ENCODE measurements around the gene RENBP.

Gene RENBP

DNA sequence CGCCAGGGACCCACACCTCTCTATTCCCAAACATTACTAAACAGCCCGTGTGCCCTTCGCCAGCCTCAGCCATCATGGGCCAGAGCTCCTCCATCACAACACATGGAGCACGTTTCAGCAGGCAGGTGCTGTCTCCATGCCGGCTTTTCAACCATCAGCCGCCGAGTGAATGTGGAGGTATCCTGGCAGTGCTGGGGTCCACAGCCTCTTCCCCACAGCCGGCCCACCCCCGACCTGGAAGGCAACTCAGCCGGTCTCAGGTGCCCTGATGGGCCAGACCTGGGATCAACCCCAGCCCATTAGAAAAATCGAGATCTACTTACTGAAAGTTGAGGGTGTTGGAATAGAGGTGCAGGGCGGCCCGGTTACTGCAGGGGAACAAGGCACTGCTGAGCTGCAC is 12.7 kb downstream of the RENBP start:
- DNase-seq, result no peak

DNA sequence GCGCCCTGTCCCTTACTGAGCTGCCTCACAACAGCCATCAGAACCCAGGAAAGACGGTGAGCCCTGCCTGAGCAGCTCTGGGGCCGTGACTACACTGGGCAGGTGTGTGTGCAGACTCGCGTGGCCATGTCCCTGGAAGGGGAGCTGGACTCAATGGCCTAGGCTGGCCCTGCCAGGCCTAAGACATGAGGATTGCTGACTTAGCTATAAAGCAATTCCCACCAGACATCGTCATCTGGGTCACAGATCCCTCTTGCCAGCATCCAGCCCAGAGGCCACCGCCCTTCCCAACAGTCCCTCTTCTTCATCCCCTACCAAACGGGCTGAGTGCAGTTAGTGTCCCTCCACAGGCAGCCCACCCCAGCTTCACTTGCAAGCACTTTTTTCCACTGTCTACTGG is 13.3 kb downstream of the RENBP start:
- no peak for DNase-seq

DNA sequence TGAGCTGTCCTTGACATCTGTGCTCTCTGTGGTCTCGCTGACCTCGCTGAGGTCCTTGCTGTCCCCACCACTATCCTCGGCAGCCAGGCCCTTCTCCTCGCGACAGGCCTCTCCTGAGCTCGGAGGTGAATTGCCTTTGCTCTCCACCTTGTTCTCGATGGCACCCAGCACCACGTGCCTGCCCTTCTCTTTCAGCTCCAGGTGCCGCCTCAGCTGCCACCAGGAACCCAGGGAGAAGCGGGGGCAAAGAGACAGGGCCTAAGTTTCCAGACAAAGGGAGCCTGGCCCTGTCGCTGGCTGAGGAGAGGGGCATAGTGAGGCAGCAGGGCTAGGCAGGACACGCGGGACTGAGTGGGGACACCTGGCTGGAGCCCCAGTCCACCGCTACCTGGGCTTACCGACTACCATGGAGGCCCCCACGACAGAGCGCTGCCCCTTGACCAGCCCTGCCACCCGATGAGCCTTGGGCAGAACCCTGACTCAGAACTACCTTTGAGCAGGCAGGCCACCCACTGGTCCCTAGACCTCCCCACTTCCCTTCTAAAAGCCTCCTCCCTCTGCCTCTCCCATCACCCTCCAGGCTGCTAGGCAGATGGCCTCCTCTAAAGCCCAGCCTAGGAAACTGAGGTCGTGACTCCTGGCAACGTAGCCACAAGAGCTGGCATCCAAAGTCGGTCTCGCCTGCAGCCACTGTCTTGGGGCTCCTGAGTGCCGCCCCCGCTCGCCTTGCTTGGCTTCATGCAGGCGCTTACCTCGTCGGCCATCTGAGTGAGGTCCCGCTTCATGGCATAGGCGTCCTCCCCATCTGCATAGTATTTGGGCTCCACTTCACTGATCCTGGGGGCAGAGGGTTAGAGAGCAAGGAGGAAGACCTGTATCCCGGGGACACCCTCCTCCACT is 14.2 kb downstream of the RENBP start:
- DNase-seq, result no peak

DNA sequence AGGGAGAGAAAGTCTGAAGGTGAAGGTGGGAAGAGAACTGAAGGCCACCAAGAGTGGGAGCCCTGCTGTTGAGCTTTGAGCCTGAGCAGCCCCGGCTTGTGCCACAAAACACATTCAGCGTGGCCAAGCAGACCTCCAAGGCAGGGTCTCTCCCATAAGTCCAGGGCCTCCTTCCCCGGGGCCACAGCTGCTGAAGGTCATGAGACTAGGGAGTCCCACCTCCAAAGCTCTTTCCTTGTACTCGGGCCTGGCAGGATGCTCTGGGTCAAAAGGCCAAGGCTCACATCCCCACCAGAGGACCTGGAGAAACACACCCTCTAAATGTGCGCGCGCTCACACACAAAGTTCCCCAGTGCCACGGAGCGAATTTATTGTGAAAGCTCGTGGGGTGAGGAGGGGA is 14.9 kb downstream of the RENBP start:
- DNase-seq, result no peak

DNA sequence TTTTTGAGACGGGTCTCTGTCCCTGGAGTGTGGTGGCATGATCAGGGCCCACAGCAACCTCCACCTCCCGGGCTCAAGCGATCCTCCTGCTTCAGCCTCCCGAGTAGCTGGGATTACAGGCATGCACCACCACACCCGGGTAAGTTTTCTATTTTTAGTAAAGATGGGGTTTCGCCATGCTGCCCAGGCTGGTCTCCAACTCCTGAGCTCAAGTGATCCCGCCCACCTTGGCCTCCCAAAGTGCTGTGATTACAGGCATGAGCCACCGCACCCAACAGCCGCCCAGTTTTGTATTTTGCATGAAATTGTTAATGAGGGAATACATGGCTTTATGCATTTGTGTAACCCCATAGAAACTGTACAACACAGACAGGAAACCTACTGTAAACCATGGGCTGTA is 15.6 kb downstream of the RENBP start:
- no peak for DNase-seq

DNA sequence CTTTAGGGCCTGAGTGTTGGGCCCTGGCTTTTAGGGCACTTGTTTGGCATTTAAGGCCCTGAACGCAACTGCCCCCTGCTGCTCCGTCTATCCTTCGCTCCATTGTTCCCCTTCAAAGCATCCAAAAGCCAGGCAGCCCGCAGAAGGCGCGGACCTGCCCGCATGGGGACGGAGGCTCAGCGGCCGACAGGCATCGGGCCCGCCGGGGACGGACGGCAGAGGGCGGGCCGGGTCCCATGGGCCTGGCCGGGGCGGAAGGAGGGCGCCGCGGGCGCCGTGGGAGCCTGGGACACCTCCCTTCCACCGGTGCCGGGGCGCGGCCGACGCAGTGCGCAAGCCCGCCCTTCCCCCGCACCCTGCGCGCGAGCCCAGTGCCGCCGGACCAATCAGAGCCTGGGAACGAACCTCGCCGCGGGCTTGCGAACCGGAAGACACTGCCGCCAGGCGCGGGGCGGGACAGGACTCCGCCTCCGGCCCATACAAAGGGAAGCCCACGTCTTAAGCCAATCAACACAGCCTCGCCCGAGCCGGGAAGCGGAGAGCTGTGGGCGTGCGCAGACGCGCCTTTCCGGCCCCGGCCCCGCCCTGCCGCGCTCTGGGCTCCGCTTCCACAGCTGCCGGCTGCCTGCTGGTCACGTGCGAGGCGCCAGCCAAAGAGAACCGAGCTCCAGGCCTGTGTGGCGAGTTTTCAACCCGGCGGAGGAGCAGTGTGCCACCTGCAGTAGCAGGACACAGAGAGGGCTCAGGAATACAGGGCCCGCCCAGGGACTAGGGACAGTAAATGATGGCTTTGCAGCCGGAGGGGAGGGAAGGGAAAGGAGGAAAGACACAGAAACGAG is 16.3 kb downstream of the RENBP start:
- DNase-seq, result peak; percentile 99

DNA sequence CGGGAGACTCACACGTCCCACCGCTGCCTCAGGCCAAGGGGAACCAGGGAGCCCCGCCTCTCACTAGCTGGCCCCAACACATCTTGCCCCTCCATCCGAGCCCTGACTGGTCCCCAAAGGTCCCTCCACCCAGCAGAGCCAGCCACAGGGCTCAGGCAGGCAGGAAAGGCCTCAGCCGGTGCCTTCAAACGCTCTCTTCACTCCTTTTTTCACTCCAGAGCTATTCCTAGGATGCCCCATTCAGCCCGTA is 16.8 kb downstream of the RENBP start:
- no peak for DNase-seq

DNA sequence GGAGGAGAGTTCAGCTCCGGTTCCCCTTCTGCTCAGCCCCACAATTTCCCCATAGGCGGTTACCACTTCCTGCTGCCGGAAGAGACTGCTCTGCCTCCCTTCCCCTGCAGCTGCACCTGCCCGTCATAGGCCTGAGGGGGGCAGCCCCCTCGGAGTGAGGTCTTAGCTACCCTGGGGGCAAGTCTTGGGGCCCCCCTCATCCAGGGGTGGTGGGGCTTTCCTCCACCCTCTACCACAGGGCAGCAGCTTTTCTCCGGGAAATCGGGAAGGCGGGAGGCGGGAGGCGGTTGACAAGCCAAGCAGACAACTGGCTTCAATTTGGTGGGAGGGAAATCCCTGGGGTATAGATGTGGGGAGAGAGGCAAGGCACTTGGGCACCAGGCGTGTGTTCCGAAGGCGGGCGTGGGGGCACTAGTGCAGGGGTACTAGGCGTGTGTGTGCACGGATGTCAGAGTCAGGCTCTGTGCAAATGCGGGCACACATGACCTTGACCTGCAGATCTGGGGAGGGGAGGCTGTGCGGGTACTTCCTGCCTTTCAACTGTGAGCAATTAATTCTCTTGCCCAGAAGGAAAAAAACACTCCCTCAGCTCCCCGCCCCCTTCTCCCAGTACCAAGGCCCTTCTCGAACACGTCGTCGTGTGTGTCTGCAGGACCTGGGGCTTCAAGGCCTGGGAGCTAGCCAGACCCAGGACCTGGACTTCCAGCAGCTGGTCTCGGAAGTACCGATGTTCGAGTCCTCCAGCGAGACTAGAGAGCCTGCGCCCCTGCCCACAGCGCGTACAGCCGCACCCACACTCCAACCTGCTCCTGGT is 17.4 kb downstream of the RENBP start:
- DNase-seq, result peak; percentile 76

DNA sequence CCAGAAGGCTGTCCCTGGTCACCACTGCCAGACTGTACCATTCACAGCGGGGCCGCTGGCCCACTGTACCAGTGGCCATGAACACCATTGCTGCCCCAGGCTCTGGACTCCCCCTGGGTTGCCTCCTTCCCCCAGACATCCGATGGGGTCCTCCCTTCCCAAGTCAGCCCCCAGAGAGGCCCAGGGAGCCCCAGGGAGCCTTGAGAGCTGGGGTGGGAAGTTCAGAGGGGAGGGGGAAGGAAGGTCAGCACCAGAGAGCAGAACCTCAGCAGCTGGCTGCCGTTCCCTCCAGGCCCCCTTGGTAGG is 17.9 kb downstream of the RENBP start:
- DNase-seq, result no peak

DNA sequence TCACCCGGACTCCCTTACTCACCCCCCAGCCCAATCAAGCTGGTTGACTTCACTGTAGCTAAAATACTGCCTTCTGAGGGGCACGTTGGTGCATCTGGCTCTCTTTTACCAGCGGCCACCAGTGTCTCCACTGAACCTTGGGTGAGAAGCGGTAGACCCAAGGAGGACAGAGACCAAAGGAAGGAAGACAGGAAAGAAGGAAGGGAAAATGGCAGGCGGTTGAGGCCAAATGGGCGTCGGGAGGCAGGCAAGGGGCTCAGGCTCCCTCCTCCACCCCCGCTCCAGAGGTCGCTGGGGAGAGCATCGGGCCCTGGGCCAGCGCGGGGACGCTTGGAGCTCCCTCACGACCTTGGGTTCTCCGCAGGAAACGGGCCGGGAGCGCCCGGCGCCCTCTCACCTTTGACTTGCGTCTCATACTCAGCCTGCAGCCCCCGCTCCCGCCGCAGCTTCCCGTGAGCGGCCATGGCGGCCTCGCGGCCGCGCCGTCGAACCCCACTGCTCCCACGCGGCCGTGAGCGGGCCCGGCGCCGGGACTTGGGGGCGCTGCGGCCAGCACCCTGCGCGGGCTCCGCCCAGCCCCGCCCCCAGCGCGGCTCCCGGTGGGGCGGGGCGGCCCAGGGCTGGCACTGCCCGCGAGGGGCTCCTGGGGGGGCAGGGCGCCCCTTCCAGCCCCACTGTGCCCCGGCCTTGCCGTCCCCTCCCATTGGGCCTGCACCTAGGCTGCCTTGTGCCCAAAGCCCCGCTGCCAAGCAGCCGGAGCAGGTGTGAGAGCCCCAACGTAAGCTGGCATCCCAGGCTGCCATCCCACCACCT is 18.5 kb downstream of the RENBP start, which contains the start of gene ARHGAP4:
ARHGAP4 (minus strand) TSS at position 526 of the 813 bp plus-strand sequence; CDS start at position 464, 62 bp downstream.
- peak; percentile 44 for DNase-seq

DNA sequence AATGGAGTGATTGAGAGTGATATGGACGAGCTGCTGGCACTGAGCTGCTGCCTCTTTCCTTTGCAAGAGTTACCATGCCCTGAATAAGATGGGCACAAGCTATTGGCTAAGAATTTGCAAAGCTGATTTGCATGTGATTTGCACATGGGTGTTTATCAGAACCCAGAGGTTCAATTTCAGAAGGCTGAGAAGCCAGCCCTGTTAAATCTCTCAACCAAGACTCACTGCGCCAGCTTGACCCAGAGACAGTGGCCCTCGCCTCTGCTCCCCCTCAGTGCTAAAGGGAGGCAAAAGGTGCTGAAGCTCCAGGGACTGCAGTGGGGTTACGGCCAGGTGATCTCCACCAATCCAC is 19.1 kb downstream of the RENBP start:
- DNase-seq, result no peak

DNA sequence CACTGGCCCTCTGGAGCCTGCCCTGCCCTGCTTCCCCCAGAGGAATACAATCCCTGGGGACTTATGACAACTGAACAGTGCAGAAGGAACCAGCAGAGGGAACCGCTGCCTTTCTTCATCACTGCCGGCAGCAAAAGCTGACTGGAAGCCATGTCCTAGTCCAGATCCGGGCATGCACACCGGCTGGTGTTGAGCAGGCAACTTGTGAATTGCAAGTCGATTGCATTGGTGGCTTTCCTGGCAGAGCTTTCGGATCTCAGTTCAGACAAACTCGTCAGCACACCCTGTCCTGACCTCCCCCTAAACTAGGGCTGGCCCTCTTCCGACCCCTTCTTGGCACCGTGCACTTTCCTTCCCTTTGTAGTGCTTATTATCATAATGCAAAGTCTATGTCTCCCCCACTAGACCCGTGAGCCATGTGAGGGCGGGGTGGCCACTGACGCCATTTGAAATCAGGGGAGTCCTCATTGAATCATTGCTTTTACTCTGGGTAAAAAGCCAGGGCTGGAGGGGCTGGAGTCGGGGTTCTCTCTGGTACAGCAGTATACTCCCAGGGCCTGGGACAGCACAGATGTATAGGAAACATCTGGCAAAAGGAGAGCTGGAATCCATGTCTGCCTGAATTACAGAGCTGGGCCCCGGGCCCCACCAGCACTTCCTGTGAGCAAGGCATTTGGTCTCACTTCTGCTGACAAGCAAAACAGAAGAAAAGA is 20.1 kb downstream of the RENBP start:
- peak; percentile 25 for DNase-seq

DNA sequence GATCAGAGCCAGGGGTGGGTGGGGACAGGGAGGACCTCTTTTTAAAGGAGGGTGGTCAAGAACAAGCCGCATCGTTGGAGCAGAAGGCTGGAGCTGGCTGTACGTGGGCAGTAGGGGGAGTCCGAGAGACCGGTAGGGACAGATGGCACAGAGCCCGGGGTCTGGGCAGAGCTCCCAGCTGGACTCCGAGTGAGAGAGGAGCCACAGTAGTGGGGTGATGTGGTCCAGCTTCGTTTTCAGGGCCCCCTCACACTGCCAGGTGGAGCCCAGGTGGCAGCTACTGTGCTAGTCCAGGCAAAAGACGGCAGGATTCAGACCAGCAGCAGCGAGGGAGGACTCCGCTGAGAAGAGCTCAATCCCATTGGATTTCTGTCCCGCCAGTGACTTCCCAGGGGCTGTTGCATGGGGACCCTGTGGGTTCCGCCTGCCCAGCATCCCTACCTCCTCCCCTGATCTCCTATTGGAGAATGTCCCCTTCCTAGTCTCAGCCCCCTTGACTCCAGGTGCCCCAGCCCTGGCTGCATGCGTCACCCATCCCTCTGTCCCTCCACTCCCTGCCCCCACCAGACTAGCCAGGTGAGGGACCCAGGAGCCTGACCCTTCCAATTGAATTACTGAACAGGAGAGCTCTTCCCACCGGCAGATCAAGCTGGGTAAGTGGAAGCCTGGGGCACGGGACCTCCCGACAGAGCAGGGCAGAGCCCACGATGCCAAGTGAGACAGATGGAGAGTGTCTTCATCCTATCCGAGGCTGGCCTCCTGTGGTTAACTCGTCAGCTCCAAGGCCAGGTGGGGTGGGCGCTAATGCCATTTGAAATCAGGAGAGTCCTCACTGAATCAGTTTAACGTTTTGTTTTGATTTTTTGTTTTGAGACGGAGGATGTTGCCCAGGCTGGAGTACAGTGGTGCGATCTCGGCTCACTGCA is 21.2 kb downstream of the RENBP start:
- peak; percentile 19 for DNase-seq

DNA sequence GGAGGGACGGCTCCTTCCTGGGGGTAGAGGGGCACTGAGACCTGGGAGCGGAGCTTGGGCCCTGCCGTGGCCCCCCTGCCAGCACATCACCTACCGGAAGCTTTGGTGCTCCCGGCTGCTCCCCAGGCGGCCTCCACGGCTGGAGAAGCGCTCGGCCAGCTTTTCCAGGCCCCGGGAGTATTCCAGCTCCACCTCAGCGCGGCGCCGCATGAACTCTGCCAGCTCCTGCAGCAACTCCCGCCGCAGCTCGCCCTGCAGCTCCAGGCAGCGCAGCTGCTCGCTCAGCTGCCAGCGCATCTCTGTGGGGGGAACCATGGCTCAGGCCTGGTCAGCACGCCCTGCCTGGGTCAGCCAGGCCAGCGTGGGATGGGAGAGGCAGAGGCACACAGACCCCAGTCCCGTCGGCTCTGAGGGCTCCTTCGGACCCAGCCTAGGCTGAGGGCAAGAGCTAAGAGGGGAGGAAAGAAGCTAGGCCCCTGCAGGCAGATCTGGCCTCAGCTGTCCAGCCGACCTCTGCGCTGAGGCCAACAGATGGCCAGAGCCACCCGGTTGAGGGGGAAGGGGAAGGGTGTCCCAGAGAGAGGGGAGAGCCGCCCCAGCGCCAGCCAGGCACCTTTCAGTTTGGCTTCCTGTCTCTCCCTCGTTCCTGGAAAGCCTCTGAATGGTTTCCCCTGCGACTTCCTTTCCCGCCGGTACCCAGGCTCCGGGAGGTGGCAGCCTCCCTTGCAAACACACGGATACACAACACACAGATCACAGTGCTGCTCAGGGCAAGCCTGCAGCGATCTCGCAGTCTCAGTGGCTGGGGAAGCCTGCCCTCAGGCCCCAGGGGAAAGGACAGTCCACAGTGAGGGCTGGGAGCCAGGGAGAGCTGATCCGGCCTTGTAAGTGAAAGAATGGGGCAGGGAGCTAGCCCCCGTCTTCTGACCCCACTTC is 22.7 kb downstream of the RENBP start:
- no peak for DNase-seq

DNA sequence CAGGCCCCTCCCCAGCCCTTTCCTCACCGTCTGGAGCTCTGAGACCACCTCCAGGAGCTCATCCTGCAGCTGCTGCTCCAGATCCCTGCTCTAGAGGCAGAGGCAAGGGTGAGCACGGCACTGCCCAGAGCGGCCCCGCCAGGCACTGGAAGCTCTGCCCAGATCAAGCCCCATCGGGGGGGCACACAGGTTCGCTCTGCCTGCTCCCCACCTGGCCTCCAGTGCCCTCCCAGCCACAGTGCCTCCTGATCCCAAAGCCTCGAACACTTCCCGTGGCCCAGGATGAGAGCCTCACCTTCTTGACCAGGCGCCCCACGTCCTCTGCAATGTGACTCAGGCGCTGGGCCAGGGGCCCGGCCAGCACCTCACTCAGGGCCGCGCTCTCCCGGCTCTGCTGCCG is 23.4 kb downstream of the RENBP start:
- no peak for DNase-seq

DNA sequence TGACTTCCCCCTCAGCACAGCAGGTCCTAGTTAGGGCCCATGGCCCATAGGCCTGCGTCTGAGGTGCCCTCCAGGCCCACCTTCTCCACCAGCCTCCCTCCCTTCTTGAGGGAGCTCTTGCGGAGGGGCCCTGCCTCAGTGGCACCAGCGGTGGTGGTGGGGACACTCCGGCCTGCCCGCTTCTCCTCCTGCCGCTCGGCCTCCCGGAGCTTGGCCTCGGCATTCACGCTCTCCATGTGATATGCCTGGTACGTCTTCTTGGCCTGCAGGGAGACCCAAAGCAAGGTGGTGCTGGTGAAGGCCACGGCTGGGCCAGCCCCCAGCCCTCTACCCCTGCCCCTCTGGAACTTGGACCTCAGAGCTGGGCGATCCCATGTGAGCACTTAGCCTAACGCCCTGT is 23.9 kb downstream of the RENBP start:
- DNase-seq, result no peak

DNA sequence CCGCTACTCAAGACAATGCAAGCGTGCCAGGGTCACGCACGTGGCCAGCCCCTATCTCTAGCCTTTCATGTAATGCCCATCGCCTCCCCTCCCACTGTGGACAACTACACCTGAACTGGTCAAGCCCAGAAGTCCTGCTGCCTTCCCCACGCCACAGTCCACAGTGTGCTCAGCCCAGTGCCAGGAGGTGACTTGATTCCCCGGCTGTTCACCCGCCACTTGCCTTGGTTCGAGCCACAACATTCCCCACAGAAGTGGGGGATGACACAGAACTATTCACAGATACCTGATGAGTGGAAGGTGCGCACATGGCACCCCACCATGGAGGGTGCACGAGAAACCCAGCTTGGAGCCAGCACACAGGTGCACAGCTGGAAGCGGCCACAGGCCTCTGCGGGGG is 25.2 kb downstream of the RENBP start:
- DNase-seq, result no peak

DNA sequence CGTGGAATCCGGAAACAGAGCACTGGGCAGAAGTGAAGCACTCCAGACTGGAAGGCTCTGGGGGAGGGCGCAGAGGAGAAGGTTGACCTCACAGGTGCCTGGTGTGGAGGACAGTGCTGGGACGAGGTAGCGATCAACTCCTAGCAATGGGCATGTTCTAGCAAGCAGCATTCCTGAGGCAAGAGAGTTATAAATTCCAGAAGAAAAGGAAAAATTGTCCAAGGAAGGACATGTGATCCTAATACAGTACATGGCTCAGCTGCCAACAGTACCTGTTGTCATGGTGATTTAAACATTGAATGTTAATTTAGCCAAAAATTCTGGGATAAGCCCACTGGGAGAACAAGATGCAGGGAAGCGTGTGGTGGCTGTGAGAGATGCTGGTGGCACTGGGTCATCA is 26.6 kb downstream of the RENBP start:
- no peak for DNase-seq

DNA sequence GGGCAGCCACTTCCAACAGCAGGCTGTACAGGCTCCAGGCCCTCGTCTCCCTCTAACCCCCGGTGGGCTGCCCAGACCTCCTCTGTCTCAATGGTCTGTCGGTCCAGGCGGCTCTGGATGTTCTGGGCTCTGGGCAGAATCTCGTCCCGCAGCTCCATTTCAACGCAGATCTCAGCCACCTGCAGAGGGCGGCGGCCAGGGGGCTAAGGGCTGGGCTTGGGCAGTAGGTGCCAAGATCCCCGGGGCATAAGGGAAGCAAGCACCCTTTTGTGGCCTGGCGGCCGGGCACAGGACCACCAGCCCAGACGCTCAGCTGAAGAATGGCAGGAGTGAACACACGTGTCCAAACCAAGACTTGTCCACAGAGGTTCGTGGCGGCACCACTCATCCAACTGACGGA is 30.7 kb downstream of the RENBP start:
- no peak for DNase-seq

DNA sequence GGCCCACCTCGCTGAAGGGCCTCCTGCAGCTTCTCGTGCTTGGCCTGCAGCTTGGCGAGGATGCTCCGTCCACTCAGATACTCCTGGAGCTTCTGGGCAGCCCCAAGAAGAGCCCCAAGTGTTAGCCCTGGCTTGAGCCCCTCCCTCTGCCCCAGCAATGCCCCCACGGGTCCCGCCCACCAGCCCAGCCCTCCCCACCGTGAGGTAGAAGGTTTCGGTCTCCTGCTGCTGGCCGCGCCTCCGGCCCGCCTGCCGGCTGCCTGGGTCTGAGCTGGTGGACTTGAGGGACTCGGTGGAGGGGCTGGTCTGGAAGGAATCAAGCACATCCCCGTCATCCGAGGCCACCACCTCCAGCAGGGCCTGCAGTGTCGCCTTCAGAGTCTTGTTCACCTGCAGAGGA is 31.2 kb downstream of the RENBP start:
- no peak for DNase-seq
